Nephron progenitor cell (in vitro differentiated cells): Measurements from ENCODE around the gene RPA1.

Experiments used
- DNase-seq: peaks from one replicate; pipeline ENCODE4 v3.0.0; 2021
- H3K27ac Mint-ChIP-seq: 2 replicates; pipeline ENCODE4 v1.8.0; 2021; ENCODE audit warnings: mild to moderate bottlenecking, moderate library complexity, mixed read lengths
- H3K27me3 Mint-ChIP-seq: 2 replicates; pipeline ENCODE4 v1.8.0; 2021; ENCODE audit warnings: mild to moderate bottlenecking, low read depth, mixed read lengths; ENCODE audit not compliant: poor library complexity
- H3K36me3 Mint-ChIP-seq: 2 replicates; pipeline ENCODE4 v1.8.0; 2021; ENCODE audit warnings: low read depth, mixed read lengths
- H3K4me1 Mint-ChIP-seq: 2 replicates; pipeline ENCODE4 v1.8.0; 2021; ENCODE audit warnings: mixed read lengths
- H3K4me3 Mint-ChIP-seq: 2 replicates; pipeline ENCODE4 v1.8.0; 2021; ENCODE audit warnings: mild to moderate bottlenecking, moderate library complexity, mixed read lengths
- H3K9me3 Mint-ChIP-seq: 2 replicates; pipeline ENCODE4 v1.8.0; 2021; ENCODE audit warnings: mild to moderate bottlenecking, moderate library complexity, mixed read lengths
- CTCF ChIP-seq: fragments of 200-600 bp; sonication (generic); IDR thresholded peaks from 2 replicates; pipeline ENCODE4 v1.5.0; 2021; ENCODE audit warnings: antibody characterized with exemption

Gene RPA1

DNA sequence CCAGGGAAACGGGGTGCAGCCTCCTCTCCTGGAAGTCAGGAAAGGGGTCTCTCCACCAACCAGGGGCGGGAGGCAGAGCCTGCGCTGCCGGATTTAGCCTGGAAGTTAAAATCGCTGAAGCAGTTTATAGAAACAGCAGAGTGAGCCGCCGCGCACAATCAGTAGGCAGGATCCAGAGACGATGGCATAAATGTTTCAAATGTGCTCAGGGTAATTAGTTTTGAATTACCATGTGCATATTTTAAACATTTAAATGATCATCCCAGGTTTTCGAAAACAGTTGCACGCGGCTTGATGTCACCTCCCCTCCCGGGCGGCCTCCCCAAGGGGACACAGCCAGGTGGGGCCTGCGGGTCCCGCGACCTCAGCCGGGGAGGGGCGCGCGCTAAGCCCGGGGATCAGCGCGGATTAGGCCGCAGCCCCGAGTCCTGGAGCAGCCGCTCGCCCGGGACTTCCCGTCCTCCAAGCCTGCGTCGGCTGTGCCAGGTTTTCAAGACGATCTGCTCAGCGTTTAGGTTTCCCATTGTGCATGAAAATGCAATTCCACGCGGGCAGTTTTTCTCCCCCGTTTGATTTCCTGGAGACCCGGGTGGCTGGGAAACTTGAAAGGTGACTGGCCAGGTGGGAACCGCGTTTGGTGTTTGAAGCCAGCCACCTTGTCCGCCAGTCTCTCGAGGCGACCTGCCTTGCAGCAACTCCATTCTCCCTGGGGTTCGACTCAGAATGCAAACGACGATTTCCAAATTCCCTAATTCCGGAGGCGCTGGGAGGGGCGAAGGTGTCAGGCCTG, 78.3 kb downstream of the RPA1 start:
- H3K27ac Mint-ChIP-seq, result no peak overlapping the region
- TF ChIP-seq CTCF, result no peak
- peaks cover 94% of the 10 kb centered on the region for H3K27me3 Mint-ChIP-seq
- H3K36me3 Mint-ChIP-seq, result no peaks in the 10 kb centered on the region
- H3K9me3 Mint-ChIP-seq, result no peaks in the 10 kb centered on the region
- peaks cover 61% of the 10 kb centered on the region for H3K4me1 Mint-ChIP-seq
- H3K4me3 Mint-ChIP-seq, result peak overlapping the region; percentile 77
- DNase-seq, result peak; percentile 57

- peaks cover 60% of the 10 kb centered on the region for H3K4me1 Mint-ChIP-seq
- peak; percentile 54 for DNase-seq
- H3K36me3 Mint-ChIP-seq, result no peaks in the 10 kb centered on the region
- H3K4me3 Mint-ChIP-seq, result peak overlapping the region; percentile 77
- H3K9me3 Mint-ChIP-seq, result no peaks in the 10 kb centered on the region
- H3K27ac Mint-ChIP-seq, result no peak overlapping the region
- peak; percentile 57 for TF ChIP-seq CTCF
- peaks cover 90% of the 10 kb centered on the region for H3K27me3 Mint-ChIP-seq
These were observed 79.0 kb downstream of the RPA1 start for GRCh38 chr17:1908699-1909309.

GRCh38 chr17:1909985-1910384, 80.2 kb downstream of the RPA1 start:
- Mint-ChIP-seq H3K4me1 (peaks cover 60% of the 10 kb centered on the region), H3K27ac (no peak overlapping the region), H3K36me3 (no peaks in the 10 kb centered on the region), H3K4me3 (no peak overlapping the region), H3K9me3 (no peaks in the 10 kb centered on the region), H3K27me3 (peaks cover 94% of the 10 kb centered on the region)
- no peak for DNase-seq
- no peak for TF ChIP-seq CTCF

- H3K36me3 Mint-ChIP-seq, result no peaks in the 10 kb centered on the region
- no peaks in the 10 kb centered on the region for H3K9me3 Mint-ChIP-seq
- TF ChIP-seq CTCF, result no peak
- no peak for DNase-seq
- H3K27me3 Mint-ChIP-seq, result peaks cover 88% of the 10 kb centered on the region
- H3K4me3 Mint-ChIP-seq, result no peak overlapping the region
- H3K27ac Mint-ChIP-seq, result no peak overlapping the region
- H3K4me1 Mint-ChIP-seq, result peaks cover 58% of the 10 kb centered on the region
These were observed 82.3 kb downstream of the RPA1 start for GRCh38 chr17:1912146-1912545.

- no peak overlapping the region for H3K27ac Mint-ChIP-seq
- H3K4me1 Mint-ChIP-seq, result peaks cover 52% of the 10 kb centered on the region
- no peak overlapping the region for H3K4me3 Mint-ChIP-seq
- no peaks in the 10 kb centered on the region for H3K36me3 Mint-ChIP-seq
- H3K27me3 Mint-ChIP-seq, result peaks cover 72% of the 10 kb centered on the region
- no peaks in the 10 kb centered on the region for H3K9me3 Mint-ChIP-seq
- TF ChIP-seq CTCF, result no peak
- no peak for DNase-seq
These were observed 83.9 kb downstream of the RPA1 start for GRCh38 chr17:1913702-1914101.
